Lower leg skin (tissue), 4 donors: ENCODE results near the gene SPATA31C1. TPM values are rescaled to one million over a fixed set of nuclear protein-coding genes. Genes with fewer than 3 reads are reported as not detected.
A peak's percentile ranks its signal among the peaks of the same experiment; 100 is the strongest.

Experiments used
- DNase-seq, 2 donors: peaks; one replicate each; pipeline ENCODE4 v3.0.0-alpha.2; 2019; ENCODE audit warnings: low spot score in 2 of 2
- H3K4me3 ChIP-seq: fragments of 200-600 bp; sonication (generic); 2 replicates; pipeline ENCODE4 v1.5.1; 2017; ENCODE audit warnings: mild to moderate bottlenecking, low read depth; ENCODE audit not compliant: poor library complexity, severe bottlenecking
- CTCF ChIP-seq, 3 donors: fragments of 450-650 bp; IDR thresholded peaks; one replicate each; pipeline ENCODE4 v1.5.1; 2016; ENCODE audit warnings: antibody characterized with exemption in 3 of 3, mild to moderate bottlenecking in 3 of 3, moderate library complexity in 2 of 3
- POLR2A ChIP-seq, 2 donors: fragments of 450-650 bp; IDR thresholded peaks; one replicate each; pipeline ENCODE4 v1.6.1; 2016 to 2017; ENCODE audit warnings: antibody characterized with exemption in 2 of 2, mild to moderate bottlenecking in 1 of 2, moderate library complexity in 1 of 2
- WGBS, 2 donors: methylation state at CpG; one replicate each; pipeline ENCODE4 v1.1.5; 2018; 5-methylcytosine and 5-hydroxymethylcytosine counted together
- intact Hi-C: fragments of 100-400 bp; cut with DNase I; formaldehyde crosslinking; loops from one replicate; pipeline ENCODE4 v1.15.0; 2023; ENCODE audit warnings: low total_unique reads
- total RNA-seq, 4 donors: library from RNA; depleted of rRNA; stranded (reverse); fragments of >200 nt; gene quantifications; one replicate each; pipeline ENCODE4 v1.1.0, GENCODE V29; 2016

SPATA31C1 gene
- total RNA-seq, 4 donors from 2014 or later = not detected

GRCh38 chr9:87950765-87951488, 33.2 kb downstream of the SPATA31C1 start:
- WGBS, 2 donors = 75 to 77% methylated on average over 3 to 4 of the region's 4 CpGs
- TF ChIP-seq POLR2A (IDR thresholded peaks at IDR 0.05) = no peak
- TF ChIP-seq CTCF (IDR thresholded peaks at IDR 0.05) = no peak
- H3K4me3 ChIP-seq = no peak overlapping the region
- no peak for DNase-seq
- intact Hi-C loops = no loop called here

- TF ChIP-seq CTCF (IDR thresholded peaks at IDR 0.05) = no peak
- TF ChIP-seq POLR2A (IDR thresholded peaks at IDR 0.05) = no peak
- intact Hi-C loops = no loop called here
- DNase-seq = no peak
- 80 to 85% methylated on average over 3 of the region's 3 CpGs for WGBS, 2 donors
- no peak overlapping the region for H3K4me3 ChIP-seq
Measured at GRCh38 chr9:87954230-87954629, 36.5 kb downstream of the SPATA31C1 start.

GRCh38 chr9:87957839-87958238, 40.1 kb downstream of the SPATA31C1 start:
- no peak overlapping the region for H3K4me3 ChIP-seq
- WGBS, 2 donors = 88 to 92% methylated on average over 7 of the region's 7 CpGs
- DNase-seq = no peak
- intact Hi-C loops = no loop called here
- no peak for TF ChIP-seq POLR2A (IDR thresholded peaks at IDR 0.05)

- intact Hi-C loops = no loop called here
- no peak overlapping the region for H3K4me3 ChIP-seq
- no peak for DNase-seq
- TF ChIP-seq POLR2A (IDR thresholded peaks at IDR 0.05) = no peak
- no peak for TF ChIP-seq CTCF (IDR thresholded peaks at IDR 0.05)
- WGBS, 2 donors = 89 to 95% methylated on average over 1 of the region's 1 CpG
Measured at GRCh38 chr9:87958591-87958990, 40.8 kb downstream of the SPATA31C1 start.

GRCh38 chr9:87959916-87960581, 42.3 kb downstream of the SPATA31C1 start:
- H3K4me3 ChIP-seq = no peak overlapping the region
- no peak for TF ChIP-seq POLR2A (IDR thresholded peaks at IDR 0.05)
- no peak for TF ChIP-seq CTCF (IDR thresholded peaks at IDR 0.05)
- 58 to 61% methylated on average over 4 of the region's 4 CpGs for WGBS, 2 donors
- no peak for DNase-seq
- intact Hi-C loops = no loop called here

- no peak overlapping the region for H3K4me3 ChIP-seq
- DNase-seq = peak in 1 of 2 donors; percentile 60
- WGBS, 2 donors = 80 to 84% methylated on average over 6 of the region's 6 CpGs
- TF ChIP-seq CTCF (IDR thresholded peaks at IDR 0.05) (no peak), POLR2A (IDR thresholded peaks at IDR 0.05) (no peak)
- intact Hi-C loops = no loop called here
Measured at GRCh38 chr9:87963770-87964169, 46.0 kb downstream of the SPATA31C1 start.
